Measurements from ENCODE around the gene PSMC1. TPM values are rescaled to one million over a fixed set of nuclear protein-coding genes. Genes with fewer than 3 reads are reported as not detected.

The PSMC1 gene
- total and polyA plus RNA-seq, 2 of the 4 experiments (the other 2 are of a cell fraction) = 181 to 194 TPM

GRCh38 chr14:90263748-90264449, 7.5 kb downstream of the PSMC1 start:
- CTCF ChIA-PET = no interaction called here
- POLR2A ChIA-PET (ENCODE audit: unreplicated experiment) = no interaction called here

More at GRCh38 chr14:90263748-90264449, 7.5 kb downstream of the PSMC1 start:
- Histone ChIP-seq H2BK20ac (ENCODE audit: low read depth, low read length) (no peak overlapping the region), H4K8ac (ENCODE audit: low read depth in 2 of 2, low read length in 2 of 2) (no peak overlapping the region), H4K20me1 (ENCODE audit: insufficient read depth, low read length) (no peaks in the 10 kb centered on the region), H2AFZ (replicated peaks; ENCODE audit: low read length, poor library complexity) (no peak overlapping the region), H2BK120ac (ENCODE audit: low read depth, low read length) (no peak overlapping the region), H4K91ac (ENCODE audit: insufficient read depth, low read depth, low read length) (no peak overlapping the region), H3K4me3 (ENCODE audit: insufficient read depth, low read depth, low read length) (no peak overlapping the region), H4K5ac (ENCODE audit: low read depth, low read length) (no peak overlapping the region), H3K4ac (ENCODE audit: low read depth, low read length) (no peak overlapping the region), H3K56ac (ENCODE audit: extremely low read depth, insufficient read depth, low read length) (no peak overlapping the region), H2AK5ac (ENCODE audit: low read depth, low read length) (no peak overlapping the region), H3K9ac (ENCODE audit: low read depth, low read length) (no peak overlapping the region), H2BK15ac (ENCODE audit: low read depth, low read length) (no peak overlapping the region), H3K9me3 (ENCODE audit: control insufficient read depth, insufficient read depth, low read length) (no peaks in the 10 kb centered on the region), H3K23ac (ENCODE audit: low read depth, low read length) (no peak overlapping the region), H3K36me3 (ENCODE audit: control insufficient read depth, insufficient read depth, low read length) (peaks cover 47% of the 10 kb centered on the region), H3K9me1 (ENCODE audit: insufficient read depth, low read length) (no peaks in the 10 kb centered on the region; the same call in 1 of the 2 replicates), H3K27me3 (ENCODE audit: control insufficient read depth, insufficient read depth, low read length) (no peaks in the 10 kb centered on the region), H2BK5ac (ENCODE audit: low read depth, low read length, poor library complexity, severe bottlenecking) (no peak overlapping the region), H3K4me2 (ENCODE audit: low read depth, low read length) (no peak overlapping the region), H3K27ac (ENCODE audit: insufficient read depth, low read length) (no peak overlapping the region), H2AK9ac (replicated peaks; ENCODE audit: low read depth, low read length, poor library complexity) (no peak overlapping the region), H3K79me1 (ENCODE audit: low read depth in 1 of 2, low read length in 2 of 2) (peaks cover 10 to 15% of the 10 kb centered on the region in 2 experiments; a peak in 3 of 4 replicates), H3K14ac (replicated peaks; ENCODE audit: low read depth, low read length) (no peak overlapping the region), H3K18ac (ENCODE audit: low read depth, low read length) (no peak overlapping the region), H3K4me1 (ENCODE audit: control insufficient read depth, insufficient read depth, low read length) (no peaks in the 10 kb centered on the region)
- no peak for ATAC-seq (ENCODE audit: low read depth)
- dilution Hi-C loops (cut with HindIII; ENCODE audit: low sequenced_read_pairs, unreplicated experiment) (no loop called here), in situ Hi-C loops (cut with MboI; ENCODE audit: low sequenced_read_pairs) (no loop called here), intact Hi-C loops (cut with micrococcal nuclease) (no loop called here)
- 100% methylated on average over 3 of the region's 8 CpGs; no CpG with 5 or more reads in 1 of the 2 experiments for WGBS, 2 experiments (ENCODE audit: extremely low coverage in 2 of 2, insufficient read length in 1 of 2)
- no peak for TF ChIP-seq MXI1 (IDR thresholded peaks at IDR 0.05; ENCODE audit: borderline replicate concordance, low read depth, low read length)
- no peak for DNase-seq
- BruUV-seq (replicated peaks) = no TSS peak

Data from IMR-90 (cell line).